Measurements from ENCODE around the gene NFE2L2.
"Not testable (repeated sequence)": the region's sequence is repeated elsewhere in the genome, so short reads cannot be mapped to it uniquely, and the experiment has no call there.

Gene NFE2L2

GRCh38 chr2:177279847-177280246, 15.3 kb upstream of the NFE2L2 start:
- no peak for DNase-seq

- no peak for DNase-seq
Observed at GRCh38 chr2:177275743-177276055, 11.2 kb upstream of the NFE2L2 start.

GRCh38 chr2:177275040-177275742, 10.7 kb upstream of the NFE2L2 start:
- no peak for DNase-seq

DNA sequence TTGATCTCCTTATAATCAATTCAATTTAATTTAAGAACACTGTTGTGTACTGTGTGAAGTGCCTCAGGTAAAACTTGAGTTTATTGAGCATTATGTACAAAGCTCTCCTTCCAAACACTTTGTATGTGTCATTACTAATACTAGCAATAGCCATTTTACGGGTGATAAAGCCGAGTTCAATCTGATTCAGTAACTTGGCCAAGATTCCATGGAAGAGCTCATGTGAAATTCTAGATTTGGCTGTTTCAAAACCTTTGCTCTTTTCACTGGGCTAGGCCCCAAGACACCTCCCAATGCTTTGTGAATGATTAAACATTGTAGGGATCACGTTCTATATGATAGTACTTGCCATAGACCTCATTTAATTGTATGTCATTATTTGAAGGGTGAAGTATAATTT, 8.9 kb upstream of the NFE2L2 start:
- DNase-seq = no peak

DNA sequence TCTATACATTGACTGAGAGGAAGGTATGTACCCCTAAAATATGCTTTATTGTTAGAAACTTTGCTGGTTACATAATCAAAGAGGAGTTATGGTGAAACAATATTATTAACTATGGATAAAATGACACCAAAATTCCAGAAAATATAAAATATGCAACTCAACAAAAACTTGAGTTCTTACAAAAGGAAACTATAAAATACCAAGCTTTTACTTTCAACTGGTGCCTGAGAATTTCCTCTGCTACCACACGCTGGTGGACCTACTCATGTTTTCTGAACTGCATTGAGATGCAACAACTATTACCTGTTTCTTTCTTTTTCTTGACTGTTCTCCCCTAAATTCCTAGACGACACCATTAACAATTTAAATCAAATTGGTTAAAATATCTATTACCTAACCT, 8.2 kb upstream of the NFE2L2 start:
- no peak for DNase-seq

DNA sequence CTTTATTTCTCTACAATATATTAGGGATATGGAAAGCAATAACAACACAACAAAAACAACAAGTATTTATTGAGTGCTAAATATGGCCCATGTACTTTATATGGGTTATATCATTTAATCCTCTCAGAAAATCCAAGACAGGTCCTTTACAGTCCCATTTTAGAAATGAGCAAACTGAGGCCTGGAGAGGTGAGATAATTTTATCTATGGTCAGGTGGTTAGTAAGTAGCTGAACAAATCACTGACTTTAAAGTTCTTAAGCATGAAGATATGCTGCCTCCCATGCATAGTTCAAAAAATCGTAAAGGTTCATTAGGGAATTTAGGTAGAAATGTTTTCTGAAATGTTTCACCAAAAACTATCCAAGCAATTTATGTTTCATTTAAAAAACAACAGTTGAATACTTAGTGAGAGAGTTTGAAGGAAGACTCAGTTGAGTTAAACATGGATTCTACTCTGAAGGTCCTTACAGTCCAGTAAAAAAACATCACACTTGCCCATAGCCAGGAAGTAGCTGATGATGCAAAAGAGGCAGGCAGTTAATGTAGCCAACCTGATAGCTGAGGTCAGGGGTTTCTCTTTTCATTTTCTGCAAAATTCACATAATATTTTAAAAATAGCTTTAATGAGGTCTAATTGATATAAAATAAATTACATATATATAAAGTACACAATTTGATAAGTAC, 7.6 kb upstream of the NFE2L2 start:
- DNase-seq = no peak

DNA sequence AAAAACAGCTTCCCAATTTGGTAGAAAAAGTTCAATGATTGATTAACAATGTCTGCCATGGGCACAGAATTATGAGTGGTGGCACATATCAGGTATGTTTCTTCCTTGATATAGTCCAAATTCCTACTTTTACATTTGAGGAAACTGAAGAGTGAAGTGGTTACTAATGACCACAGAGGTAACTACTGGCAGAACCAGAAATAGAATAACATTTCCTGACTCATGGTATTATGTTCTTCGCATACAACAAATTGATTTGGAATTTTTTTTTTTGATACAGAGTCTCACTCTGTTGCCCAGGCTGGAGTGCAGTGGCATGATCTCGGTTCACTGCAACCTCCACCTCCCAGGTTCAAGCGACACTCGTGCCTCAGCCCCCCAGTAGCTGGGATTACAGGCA, 6.0 kb upstream of the NFE2L2 start:
- no peak for DNase-seq

GRCh38 chr2:177268901-177269300, 4.4 kb upstream of the NFE2L2 start:
- no peak for DNase-seq

DNA sequence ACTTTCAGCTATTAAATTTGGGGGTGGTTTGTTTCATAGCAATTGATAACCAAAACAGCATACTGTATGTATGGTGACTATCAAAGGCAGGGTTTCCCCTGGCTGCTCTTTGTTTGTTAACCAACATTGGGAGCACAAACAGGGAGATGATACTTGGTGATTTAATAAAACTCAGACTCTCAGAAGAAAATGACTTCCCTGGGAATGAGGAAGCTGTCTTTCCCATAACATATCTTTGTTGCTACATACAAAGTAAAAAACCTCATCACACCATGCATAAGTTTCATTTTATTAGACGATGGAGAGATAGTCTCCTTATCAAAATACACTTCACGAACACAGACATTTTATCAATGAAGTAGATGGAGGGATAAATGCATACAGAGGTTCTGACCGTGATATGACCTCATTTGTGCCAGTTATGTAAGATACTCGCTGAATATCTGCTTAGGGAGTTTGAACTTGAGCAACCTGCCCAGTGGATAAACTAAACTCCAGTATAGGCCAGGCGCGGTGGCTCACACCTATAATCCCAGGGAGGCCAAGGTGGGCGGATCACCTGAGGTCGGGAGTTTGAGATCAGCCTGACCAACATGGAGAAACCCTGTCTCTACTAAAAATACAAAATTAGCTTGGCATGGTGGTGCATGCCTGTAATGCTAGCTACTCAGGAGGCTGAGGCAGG, 3.8 kb upstream of the NFE2L2 start:
- DNase-seq = no peak

DNA sequence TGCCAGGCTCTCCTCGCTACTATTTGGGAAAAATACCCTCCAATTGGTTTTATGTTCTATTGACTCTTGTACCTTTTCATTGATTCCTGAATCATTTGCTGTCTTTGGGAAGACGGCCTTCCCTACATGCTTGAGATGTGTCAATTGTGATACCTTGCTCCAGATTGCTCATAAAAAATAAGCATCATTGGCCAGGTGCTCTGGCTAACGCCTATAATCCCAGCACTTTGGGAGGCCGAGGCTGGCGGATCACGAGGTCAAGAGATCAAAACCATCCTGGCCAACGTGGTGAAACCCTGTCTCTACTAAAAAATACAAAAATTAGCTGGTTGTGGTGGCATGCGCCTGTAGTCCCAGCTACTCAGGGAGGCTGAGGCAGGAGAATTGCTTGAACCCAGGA, 2.4 kb upstream of the NFE2L2 start:
- not testable (repeated sequence) for DNase-seq

- no peak for DNase-seq
Observed at GRCh38 chr2:177265824-177266817, 1.6 kb upstream of the NFE2L2 start.

- DNase-seq = peak in 2 of 4 experiments; percentile 47 to 56
Observed at GRCh38 chr2:177264209-177264692, 276 bp downstream of the NFE2L2 start.

- peak; percentile 78 to 95 (median 89) for DNase-seq
Observed at GRCh38 chr2:177263451-177264208, 897 bp downstream of the NFE2L2 start.

DNA sequence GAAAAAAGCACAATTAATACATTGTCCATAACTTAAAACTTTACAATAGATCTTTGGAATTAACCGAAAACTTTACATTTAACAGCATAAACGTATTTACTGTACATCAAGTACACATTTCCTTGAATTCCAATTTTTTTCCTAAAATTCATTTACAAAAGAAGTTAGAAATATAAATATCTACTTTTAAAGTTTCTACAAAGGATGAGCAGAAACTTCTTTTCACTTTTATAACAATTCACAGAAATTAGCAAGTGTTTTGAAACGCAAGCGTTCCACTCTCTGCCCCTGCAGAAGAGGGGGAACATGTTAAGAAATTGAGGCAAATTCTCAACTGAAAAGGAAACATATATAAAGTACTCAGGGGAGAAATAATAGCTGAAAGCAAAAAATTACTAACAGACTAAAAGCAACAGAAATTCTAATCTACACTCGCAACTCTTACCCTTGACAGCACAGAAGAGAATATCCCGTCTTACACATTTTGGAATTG, 1.5 kb downstream of the NFE2L2 start:
- DNase-seq = no peak

GRCh38 chr2:177262092-177262491, 2.4 kb downstream of the NFE2L2 start:
- no peak for DNase-seq

- DNase-seq = no peak
Observed at GRCh38 chr2:177261116-177262060, 3.1 kb downstream of the NFE2L2 start.

DNA sequence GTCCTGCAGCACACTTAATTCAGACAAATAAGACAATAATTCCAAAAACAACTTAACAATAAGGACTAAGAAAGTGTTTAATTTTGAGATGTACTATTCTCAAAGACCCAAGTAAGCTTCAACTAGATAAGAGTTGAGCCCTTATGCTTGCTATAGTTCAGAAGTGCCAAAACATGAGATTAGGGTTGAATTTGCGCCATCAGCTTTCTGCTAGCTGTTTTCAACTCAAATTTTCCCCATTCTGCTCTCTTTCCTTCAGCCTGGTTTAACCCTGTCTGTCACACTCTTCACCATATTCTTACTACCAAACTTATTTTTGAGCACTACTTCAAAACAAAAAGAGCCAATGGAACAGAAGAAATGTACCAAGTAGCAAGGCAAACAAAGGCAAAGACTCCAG, 4.1 kb downstream of the NFE2L2 start:
- DNase-seq = no peak

- DNase-seq = no peak
Observed at GRCh38 chr2:177258059-177258458, 6.5 kb downstream of the NFE2L2 start.

GRCh38 chr2:177257471-177257870, 7.1 kb downstream of the NFE2L2 start:
- no peak for DNase-seq

- DNase-seq = no peak
Observed at GRCh38 chr2:177256695-177257094, 7.8 kb downstream of the NFE2L2 start.

GRCh38 chr2:177256026-177256425, 8.5 kb downstream of the NFE2L2 start:
- no peak for DNase-seq

All from activated naive CD4-positive, alpha-beta T cell (primary cell).